GM23338 (cell line): ENCODE measurements around the gene PALLD. TPM values are rescaled to one million over a fixed set of nuclear protein-coding genes. Genes with fewer than 3 reads are reported as not detected.
"Not testable (repeated sequence)": the region's sequence is repeated elsewhere in the genome, so short reads cannot be mapped to it uniquely, and the experiment has no call there.

Source experiments
- ATAC-seq: fragments of 200-7000 bp; cut with Tn5 transposase; 3 replicates; pipeline ENCODE4 v1.9.1; 2020
- DNase-seq: peaks from one replicate; pipeline ENCODE4 v3.0.0-alpha.2; 2015; ENCODE audit warnings: low spot score
- H2AFZ ChIP-seq: fragments of 200-600 bp; sonication (generic); 2 replicates; pipeline ENCODE4 v1.8.0; 2016; ENCODE audit warnings: antibody characterized with exemption, mild to moderate bottlenecking, moderate library complexity
- H3F3A ChIP-seq: fragments of 200-600 bp; sonication (generic); replicated peaks from 2 replicates; pipeline ENCODE4 v1.8.0; 2017; ENCODE audit warnings: antibody characterized with exemption, mixed run types, low read depth
- H3K27ac ChIP-seq: fragments of 200-600 bp; sonication (generic); 2 replicates; pipeline ENCODE4 v1.6.1; 2016; ENCODE audit warnings: low read depth
- H3K27me3 ChIP-seq: fragments of 200-600 bp; sonication (generic); 2 replicates; pipeline ENCODE4 v1.8.0; 2016; ENCODE audit warnings: mild to moderate bottlenecking, mixed run types, moderate library complexity; ENCODE audit not compliant: insufficient read depth
- H3K36me3 ChIP-seq: fragments of 200-600 bp; sonication (generic); 2 replicates; pipeline ENCODE4 v1.8.0; 2016; ENCODE audit warnings: mild to moderate bottlenecking; ENCODE audit not compliant: insufficient read depth
- H3K4me1 ChIP-seq: fragments of 200-600 bp; sonication (generic); 2 replicates; pipeline ENCODE4 v1.8.0; 2016; ENCODE audit warnings: mild to moderate bottlenecking, moderate library complexity; ENCODE audit not compliant: insufficient read depth
- H3K4me2 ChIP-seq: fragments of 200-600 bp; sonication (generic); 2 replicates; pipeline ENCODE4 v1.7.1; 2017; ENCODE audit warnings: mixed run types
- H3K4me3 ChIP-seq: fragments of 200-600 bp; sonication (generic); 2 replicates; pipeline ENCODE4 v1.6.1; 2016; ENCODE audit warnings: mixed run types
- H3K79me2 ChIP-seq: fragments of 200-600 bp; sonication (generic); replicated peaks from 2 replicates; pipeline ENCODE4 v1.8.0; 2017; ENCODE audit warnings: mild to moderate bottlenecking; ENCODE audit not compliant: insufficient read depth
- H3K9me2 ChIP-seq: fragments of 200-600 bp; sonication (generic); 2 replicates; pipeline ENCODE4 v1.8.0; 2017; ENCODE audit not compliant: insufficient read depth
- H4K20me1 ChIP-seq: fragments of 200-600 bp; sonication (generic); replicated peaks from 2 replicates; pipeline ENCODE4 v1.8.0; 2017; ENCODE audit warnings: mild to moderate bottlenecking; ENCODE audit not compliant: insufficient read depth
- H3K27ac Mint-ChIP-seq: 2 replicates; pipeline ENCODE4 v1.8.0; 2020; ENCODE audit warnings: inconsistent platforms, mild to moderate bottlenecking, moderate library complexity, mixed read lengths
- H3K27me3 Mint-ChIP-seq: 3 replicates; pipeline ENCODE4 v1.8.0; 2022; ENCODE audit warnings: low read depth, mild to moderate bottlenecking, moderate library complexity, mixed read lengths, inconsistent platforms; ENCODE audit not compliant: insufficient read depth, poor library complexity
- H3K36me3 Mint-ChIP-seq: 3 replicates; pipeline ENCODE4 v1.8.0; 2021; ENCODE audit warnings: low read depth, mild to moderate bottlenecking, inconsistent platforms, moderate library complexity, mixed read lengths
- H3K4me1 Mint-ChIP-seq: 3 replicates; pipeline ENCODE4 v1.8.0; 2020; ENCODE audit warnings: mild to moderate bottlenecking, inconsistent platforms, mixed read lengths
- H3K4me3 Mint-ChIP-seq: 3 replicates; pipeline ENCODE4 v1.8.0; 2021; ENCODE audit warnings: moderate library complexity, mild to moderate bottlenecking, inconsistent platforms, mixed read lengths
- H3K9me3 Mint-ChIP-seq: 3 replicates; pipeline ENCODE4 v1.8.0; 2020; ENCODE audit warnings: moderate library complexity, mild to moderate bottlenecking, inconsistent platforms, mixed read lengths
- JUNB ChIP-seq: IDR thresholded peaks from one replicate; pipeline ENCODE4 v1.6.1; 2016; ENCODE audit warnings: antibody characterized with exemption; ENCODE audit not compliant: unreplicated experiment
- POLR2AphosphoS5 ChIP-seq: IDR thresholded peaks from 2 replicates; pipeline ENCODE4 v1.6.1; 2016; ENCODE audit warnings: antibody characterized with exemption, low read depth
- STAT1 ChIP-seq: IDR thresholded peaks from one replicate; pipeline ENCODE4 v1.6.1; 2016; ENCODE audit warnings: antibody characterized with exemption; ENCODE audit not compliant: unreplicated experiment
- ZNF114 ChIP-seq: fragments of 250-450 bp; sonication (Bioruptor Pico); IDR thresholded peaks from 2 replicates; pipeline ENCODE4 v1.5.0; 2020; ENCODE audit warnings: mild to moderate bottlenecking, moderate library complexity
- ZNF331 ChIP-seq: fragments of 250-450 bp; sonication (Bioruptor Pico); IDR thresholded peaks from 2 replicates; pipeline ENCODE4 v1.5.0; 2020; ENCODE audit warnings: low read depth, mild to moderate bottlenecking, moderate library complexity
- polyA plus RNA-seq: library from polyadenylated mRNA; unstranded; fragments of >200 nt; fragmentation: Nextera tagmentation; extraction: Ambion mirVana; gene quantifications from 2 replicates; pipeline ENCODE4 v1.2.1, GENCODE V29; 2016
- total RNA-seq: library from RNA; depleted of rRNA; stranded (reverse); fragments of >200 nt; shearing (Covaris generic); gene quantifications from 2 replicates; pipeline ENCODE4 v1.2.3, GENCODE V29; 2014
- TF ChIP-seq, protein P1 (sequence below): fragments of 250-450 bp; sonication (Bioruptor Pico); IDR thresholded peaks from 2 replicates; pipeline ENCODE4 v1.5.0; 2020; ENCODE audit warnings: mild to moderate bottlenecking, moderate library complexity
- TF ChIP-seq, protein P2 (sequence below), 2 experiments: fragments of 200-600 bp in 1 of 2; sonication (generic) in 1 of 2; conservative IDR thresholded peaks; 2 replicates each; pipeline versions ENCODE4 v1.5.1 to v1.6.1; 2016 to 2017; ENCODE audit warnings: antibody characterized with exemption in 2 of 2, low read depth in 2 of 2, mild to moderate bottlenecking in 2 of 2, moderate library complexity in 1 of 2

Gene PALLD
- total and polyA plus RNA-seq, 2 experiments from 2014 or later = 13.1 to 30.2 TPM

DNA sequence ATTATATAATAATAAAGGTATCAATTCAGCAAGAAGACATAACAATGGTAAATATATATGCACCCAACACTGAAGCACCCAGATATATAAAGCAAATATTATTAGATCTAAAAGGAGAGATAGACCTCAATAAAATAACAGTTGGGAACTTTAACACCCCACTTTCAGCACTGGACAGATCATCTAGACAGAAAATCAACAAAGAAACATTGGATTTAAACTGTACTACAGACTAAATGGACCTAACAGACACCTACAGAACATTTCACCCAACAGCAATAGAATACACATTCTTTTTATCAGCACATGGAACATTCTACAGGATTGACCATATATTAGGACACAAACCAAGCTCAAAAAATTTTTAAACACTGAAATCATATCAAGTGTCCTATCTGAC, 436.6 kb downstream of the PALLD start:
- Mint-ChIP-seq H3K27ac (no peak overlapping the region), H3K36me3 (peaks cover 29% of the 10 kb centered on the region), H3K4me1 (no peaks in the 10 kb centered on the region), H3K9me3 (peaks cover 42% of the 10 kb centered on the region), H3K27me3 (peaks cover 9% of the 10 kb centered on the region), H3K4me3 (no peak overlapping the region)
- peaks cover 4% of the 10 kb centered on the region; the same call in 1 of the 2 replicates for H3K9me2 ChIP-seq
- no peak overlapping the region for H3K27ac ChIP-seq
- H3K27me3 ChIP-seq = no peaks in the 10 kb centered on the region
- H3K4me2 ChIP-seq = no peak overlapping the region
- H4K20me1 ChIP-seq = no peaks in the 10 kb centered on the region
- no peaks in the 10 kb centered on the region for H3K36me3 ChIP-seq
- no peak overlapping the region for H3K4me3 ChIP-seq
- ATAC-seq (no peak), DNase-seq (no peak)
- no peak overlapping the region for H2AFZ ChIP-seq
- H3K4me1 ChIP-seq = no peaks in the 10 kb centered on the region
- TF ChIP-seq POLR2AphosphoS5 (no peak), ZNF331 (no peak), JUNB (no peak), STAT1 (no peak), ZNF114 (CRISPR knock-in tag) (no peak)
- TF ChIP-seq, protein P1, sequence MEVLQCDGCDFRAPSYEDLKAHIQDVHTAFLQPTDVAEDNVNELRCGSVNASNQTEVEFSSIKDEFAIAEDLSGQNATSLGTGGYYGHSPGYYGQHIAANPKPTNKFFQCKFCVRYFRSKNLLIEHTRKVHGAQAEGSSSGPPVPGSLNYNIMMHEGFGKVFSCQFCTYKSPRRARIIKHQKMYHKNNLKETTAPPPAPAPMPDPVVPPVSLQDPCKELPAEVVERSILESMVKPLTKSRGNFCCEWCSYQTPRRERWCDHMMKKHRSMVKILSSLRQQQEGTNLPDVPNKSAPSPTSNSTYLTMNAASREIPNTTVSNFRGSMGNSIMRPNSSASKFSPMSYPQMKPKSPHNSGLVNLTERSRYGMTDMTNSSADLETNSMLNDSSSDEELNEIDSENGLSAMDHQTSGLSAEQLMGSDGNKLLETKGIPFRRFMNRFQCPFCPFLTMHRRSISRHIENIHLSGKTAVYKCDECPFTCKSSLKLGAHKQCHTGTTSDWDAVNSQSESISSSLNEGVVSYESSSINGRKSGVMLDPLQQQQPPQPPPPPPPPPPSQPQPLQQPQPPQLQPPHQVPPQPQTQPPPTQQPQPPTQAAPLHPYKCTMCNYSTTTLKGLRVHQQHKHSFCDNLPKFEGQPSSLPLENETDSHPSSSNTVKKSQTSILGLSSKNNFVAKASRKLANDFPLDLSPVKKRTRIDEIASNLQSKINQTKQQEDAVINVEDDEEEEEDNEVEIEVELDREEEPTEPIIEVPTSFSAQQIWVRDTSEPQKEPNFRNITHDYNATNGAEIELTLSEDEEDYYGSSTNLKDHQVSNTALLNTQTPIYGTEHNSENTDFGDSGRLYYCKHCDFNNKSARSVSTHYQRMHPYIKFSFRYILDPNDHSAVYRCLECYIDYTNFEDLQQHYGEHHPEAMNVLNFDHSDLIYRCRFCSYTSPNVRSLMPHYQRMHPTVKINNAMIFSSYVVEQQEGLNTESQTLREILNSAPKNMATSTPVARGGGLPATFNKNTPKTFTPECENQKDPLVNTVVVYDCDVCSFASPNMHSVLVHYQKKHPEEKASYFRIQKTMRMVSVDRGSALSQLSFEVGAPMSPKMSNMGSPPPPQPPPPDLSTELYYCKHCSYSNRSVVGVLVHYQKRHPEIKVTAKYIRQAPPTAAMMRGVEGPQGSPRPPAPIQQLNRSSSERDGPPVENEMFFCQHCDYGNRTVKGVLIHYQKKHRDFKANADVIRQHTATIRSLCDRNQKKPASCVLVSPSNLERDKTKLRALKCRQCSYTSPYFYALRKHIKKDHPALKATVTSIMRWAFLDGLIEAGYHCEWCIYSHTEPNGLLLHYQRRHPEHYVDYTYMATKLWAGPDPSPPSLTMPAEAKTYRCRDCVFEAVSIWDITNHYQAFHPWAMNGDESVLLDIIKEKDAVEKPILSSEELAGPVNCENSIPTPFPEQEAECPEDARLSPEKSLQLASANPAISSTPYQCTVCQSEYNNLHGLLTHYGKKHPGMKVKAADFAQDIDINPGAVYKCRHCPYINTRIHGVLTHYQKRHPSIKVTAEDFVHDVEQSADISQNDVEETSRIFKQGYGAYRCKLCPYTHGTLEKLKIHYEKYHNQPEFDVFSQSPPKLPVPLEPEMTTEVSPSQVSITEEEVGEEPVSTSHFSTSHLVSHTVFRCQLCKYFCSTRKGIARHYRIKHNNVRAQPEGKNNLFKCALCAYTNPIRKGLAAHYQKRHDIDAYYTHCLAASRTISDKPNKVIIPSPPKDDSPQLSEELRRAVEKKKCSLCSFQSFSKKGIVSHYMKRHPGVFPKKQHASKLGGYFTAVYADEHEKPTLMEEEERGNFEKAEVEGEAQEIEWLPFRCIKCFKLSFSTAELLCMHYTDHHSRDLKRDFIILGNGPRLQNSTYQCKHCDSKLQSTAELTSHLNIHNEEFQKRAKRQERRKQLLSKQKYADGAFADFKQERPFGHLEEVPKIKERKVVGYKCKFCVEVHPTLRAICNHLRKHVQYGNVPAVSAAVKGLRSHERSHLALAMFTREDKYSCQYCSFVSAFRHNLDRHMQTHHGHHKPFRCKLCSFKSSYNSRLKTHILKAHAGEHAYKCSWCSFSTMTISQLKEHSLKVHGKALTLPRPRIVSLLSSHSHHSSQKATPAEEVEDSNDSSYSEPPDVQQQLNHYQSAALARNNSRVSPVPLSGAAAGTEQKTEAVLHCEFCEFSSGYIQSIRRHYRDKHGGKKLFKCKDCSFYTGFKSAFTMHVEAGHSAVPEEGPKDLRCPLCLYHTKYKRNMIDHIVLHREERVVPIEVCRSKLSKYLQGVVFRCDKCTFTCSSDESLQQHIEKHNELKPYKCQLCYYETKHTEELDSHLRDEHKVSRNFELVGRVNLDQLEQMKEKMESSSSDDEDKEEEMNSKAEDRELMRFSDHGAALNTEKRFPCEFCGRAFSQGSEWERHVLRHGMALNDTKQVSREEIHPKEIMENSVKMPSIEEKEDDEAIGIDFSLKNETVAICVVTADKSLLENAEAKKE (CRISPR knock-in tag) = no peak
- TF ChIP-seq, protein P2, sequence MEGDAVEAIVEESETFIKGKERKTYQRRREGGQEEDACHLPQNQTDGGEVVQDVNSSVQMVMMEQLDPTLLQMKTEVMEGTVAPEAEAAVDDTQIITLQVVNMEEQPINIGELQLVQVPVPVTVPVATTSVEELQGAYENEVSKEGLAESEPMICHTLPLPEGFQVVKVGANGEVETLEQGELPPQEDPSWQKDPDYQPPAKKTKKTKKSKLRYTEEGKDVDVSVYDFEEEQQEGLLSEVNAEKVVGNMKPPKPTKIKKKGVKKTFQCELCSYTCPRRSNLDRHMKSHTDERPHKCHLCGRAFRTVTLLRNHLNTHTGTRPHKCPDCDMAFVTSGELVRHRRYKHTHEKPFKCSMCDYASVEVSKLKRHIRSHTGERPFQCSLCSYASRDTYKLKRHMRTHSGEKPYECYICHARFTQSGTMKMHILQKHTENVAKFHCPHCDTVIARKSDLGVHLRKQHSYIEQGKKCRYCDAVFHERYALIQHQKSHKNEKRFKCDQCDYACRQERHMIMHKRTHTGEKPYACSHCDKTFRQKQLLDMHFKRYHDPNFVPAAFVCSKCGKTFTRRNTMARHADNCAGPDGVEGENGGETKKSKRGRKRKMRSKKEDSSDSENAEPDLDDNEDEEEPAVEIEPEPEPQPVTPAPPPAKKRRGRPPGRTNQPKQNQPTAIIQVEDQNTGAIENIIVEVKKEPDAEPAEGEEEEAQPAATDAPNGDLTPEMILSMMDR (conservative IDR thresholded peaks at IDR 0.05; ENCODE audit: low read depth in 2 of 2) = no peak
- H3K79me2 ChIP-seq = no peaks in the 10 kb centered on the region
- no peaks in the 10 kb centered on the region for H3F3A ChIP-seq

DNA sequence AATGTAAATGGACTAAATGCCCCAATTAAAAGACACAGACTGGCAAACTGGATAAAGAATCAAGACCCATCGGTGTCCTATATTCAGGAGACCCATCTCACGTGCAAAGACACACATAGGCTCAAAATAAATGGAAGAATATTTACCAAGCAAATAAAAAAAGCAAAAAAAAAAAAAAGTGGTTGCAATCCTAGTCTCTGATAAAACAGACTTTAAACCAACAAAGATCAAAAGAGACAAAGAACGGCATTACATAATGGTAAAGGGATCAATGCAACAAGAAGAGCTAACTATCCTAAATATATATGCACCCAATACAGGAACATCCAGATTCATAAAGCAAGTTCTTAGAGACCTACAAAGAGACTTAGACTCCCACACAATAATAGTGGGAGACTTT, 440.6 kb downstream of the PALLD start:
- H3K4me3 Mint-ChIP-seq, H4K20me1 ChIP-seq, H3K36me3 ChIP-seq, H3K4me1 ChIP-seq, H3K79me2 ChIP-seq, H2AFZ ChIP-seq, H3F3A ChIP-seq, H3K27ac ChIP-seq, H3K4me3 ChIP-seq, H3K27ac Mint-ChIP-seq, H3K9me2 ChIP-seq, H3K27me3 Mint-ChIP-seq, DNase-seq, H3K4me1 Mint-ChIP-seq, H3K4me2 ChIP-seq, ATAC-seq, H3K27me3 ChIP-seq: not testable (repeated sequence)
- Mint-ChIP-seq H3K9me3 (peaks cover 29% of the 10 kb centered on the region), H3K36me3 (peaks cover 14% of the 10 kb centered on the region)
